NCI-H2196 treated with DMSO at 0.1 percent for 48 hours (cell line): ENCODE measurements around the gene PODXL.
"Not testable (repeated sequence)": the region's sequence is repeated elsewhere in the genome, so short reads cannot be mapped to it uniquely, and the experiment has no call there.

Experiments used
- DNase-seq: peaks from one replicate; lab custom pipeline; 2025; ENCODE audit not compliant: unreplicated experiment; lab: John Stamatoyannopoulos, UW

PODXL gene

DNA sequence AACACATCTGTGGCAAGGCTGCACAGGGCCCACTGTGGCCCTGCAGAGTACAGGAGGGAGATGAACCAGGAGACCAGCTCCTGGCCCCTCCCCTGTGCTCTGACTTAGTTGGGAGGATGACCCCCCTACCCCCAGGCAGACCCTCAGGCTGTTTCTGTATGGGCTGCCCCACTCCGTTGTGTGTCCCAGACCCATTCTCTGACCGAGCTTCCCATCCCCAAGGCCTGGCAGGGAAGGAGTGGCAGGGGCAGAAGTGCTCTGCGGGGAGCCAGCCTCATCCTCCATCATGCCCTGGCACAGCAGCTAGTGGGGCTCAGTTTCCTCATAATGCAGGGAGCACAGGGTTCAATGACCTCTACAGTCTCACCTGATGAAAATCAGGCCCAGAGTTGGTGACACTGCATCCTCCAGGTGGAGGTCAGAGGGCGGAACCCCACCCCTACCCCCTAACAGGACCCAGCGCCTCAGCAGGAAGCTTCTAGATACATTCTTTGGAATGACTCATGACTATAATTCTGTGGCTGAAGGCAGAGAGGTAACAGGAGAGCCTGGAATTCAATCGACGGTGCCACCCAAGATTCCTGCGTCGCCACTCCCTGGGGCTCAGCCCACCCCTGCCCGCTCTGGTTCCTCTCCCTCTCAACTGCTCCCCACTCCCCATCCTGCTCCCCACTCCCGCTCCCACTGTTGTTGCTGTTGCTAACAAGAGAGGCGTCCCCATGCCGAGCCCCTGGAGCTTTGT, 18.2 kb downstream of the PODXL start:
- DNase-seq, result no peak

- no peak for DNase-seq
These were observed 18.9 kb downstream of the PODXL start for GRCh38 chr7:131537571-131537978.

GRCh38 chr7:131536361-131536849, 20.0 kb downstream of the PODXL start:
- no peak for DNase-seq

DNA sequence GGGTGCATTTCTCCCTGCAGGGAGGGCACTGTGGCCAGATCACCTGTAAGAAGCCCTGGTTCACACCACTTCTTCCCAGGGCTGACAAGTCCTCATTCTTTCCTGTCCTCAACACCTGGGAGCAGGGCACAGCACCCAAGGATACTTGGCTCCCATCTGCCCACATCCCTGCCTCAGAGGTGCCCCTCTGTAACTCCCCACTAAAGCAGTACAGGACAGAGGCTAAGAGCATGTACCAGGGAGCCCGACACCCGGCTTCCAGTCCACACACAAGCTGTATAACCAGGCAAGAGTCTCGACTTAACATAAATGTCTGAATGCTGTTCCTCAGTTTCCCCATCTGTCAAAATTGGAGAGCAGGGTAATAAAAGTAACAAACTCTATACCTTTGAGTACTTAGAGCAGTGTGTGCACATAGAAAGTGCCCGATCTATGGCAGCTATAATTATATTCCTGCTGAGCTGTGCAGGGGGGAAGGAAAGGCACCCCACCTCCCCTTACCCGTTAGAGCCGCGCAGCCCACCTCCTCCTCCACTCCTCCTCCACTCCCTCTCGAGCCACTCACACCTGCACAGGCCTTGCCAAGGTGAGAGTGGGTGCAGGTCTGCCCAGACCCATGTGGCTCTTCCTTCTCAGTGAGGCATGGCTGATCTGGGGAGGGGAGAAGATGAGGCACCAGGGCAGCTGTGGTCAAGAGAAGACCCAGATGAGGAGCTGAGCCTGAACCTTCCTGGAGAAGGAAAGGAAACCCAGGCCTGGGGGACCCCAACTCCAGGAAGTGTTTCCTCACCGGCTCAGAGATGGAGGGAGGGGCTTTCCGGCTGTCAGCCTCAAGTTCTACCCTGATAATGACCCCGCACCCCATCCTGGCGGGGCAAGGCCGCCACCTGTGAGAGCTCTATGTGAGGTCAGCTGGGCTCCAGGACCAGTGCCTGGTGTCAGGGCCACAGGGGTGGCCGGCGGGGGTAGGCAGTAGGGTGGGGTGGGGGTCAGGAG, 22.6 kb downstream of the PODXL start:
- no peak for DNase-seq

DNA sequence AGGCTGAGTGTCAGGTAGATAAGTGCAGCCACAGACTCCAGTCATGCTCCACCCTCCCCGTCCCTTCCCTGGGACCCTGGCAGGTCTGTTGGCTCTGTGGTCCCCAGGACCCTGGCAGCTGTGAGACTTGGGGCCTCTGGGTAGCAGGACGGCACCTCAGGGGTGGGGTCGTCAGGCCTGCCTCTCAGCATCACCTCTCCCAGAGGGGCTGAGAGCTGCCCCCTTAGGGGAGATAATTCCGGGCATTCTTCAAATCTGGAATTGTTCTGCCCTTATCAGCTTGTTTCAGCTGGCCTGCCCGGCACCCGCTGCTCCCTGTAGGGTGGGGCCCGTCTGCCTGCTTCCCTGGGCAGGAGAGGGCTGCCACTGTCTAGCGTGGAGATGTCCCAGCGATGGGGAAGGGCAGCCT, 23.3 kb downstream of the PODXL start:
- DNase-seq, result no peak

GRCh38 chr7:131532570-131533091, 23.8 kb downstream of the PODXL start:
- DNase-seq, result no peak

GRCh38 chr7:131530137-131530536, 26.3 kb downstream of the PODXL start:
- no peak for DNase-seq

DNA sequence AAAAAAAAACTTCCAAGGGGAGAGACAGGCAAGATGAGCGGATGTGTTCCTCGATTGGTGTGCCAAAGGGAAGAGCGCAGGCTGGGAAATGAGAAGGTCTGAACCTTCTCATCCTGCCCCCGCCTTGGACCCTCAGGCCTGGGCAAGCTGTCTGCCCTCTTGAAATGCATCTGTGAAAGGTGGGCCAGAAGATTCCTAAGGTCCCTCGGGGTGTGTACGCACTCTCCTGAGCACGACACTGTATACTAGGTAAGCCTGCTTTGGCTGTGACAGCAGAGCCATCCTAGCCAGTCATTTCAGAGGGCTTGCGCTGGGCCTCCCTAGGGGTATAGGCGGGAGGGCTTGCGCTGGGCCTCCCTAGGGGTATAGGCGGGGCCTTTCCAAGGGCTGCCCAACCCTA, 26.8 kb downstream of the PODXL start:
- DNase-seq, result no peak

GRCh38 chr7:131529179-131529578, 27.2 kb downstream of the PODXL start:
- no peak for DNase-seq

GRCh38 chr7:131527456-131527855, 29.0 kb downstream of the PODXL start:
- DNase-seq, result no peak

- DNase-seq, result no peak
These were observed 30.6 kb downstream of the PODXL start for GRCh38 chr7:131525820-131526219.

GRCh38 chr7:131524703-131525102, 31.7 kb downstream of the PODXL start:
- DNase-seq, result no peak

GRCh38 chr7:131524115-131524514, 32.3 kb downstream of the PODXL start:
- DNase-seq, result no peak

- DNase-seq, result no peak
These were observed 34.0 kb downstream of the PODXL start for GRCh38 chr7:131522325-131522930.

- peak; percentile 22 for DNase-seq
These were observed 34.7 kb downstream of the PODXL start for GRCh38 chr7:131521651-131522163.

DNA sequence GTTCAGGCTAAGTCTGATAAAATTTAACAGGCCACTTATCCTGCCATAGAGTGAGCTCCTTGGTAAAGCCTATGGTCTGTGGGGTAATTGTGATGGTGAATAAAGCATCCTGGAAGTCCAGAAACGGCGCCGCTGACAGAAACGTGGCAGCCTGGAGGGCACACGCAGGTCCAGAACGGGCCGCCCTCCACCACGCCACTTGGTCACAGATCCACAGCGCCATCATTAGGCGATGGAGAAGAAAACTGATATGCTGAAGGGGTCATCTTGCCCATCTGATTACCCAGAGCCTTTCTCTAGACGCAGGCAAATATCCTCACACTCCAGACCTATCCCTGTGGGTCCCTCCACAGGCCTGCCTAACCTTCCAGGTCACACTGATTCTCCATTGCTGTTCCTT, 37.8 kb downstream of the PODXL start:
- no peak for DNase-seq

- DNase-seq, result no peak
These were observed 39.1 kb downstream of the PODXL start for GRCh38 chr7:131517218-131517923.

- DNase-seq, result not testable (repeated sequence)
These were observed 41.0 kb downstream of the PODXL start for GRCh38 chr7:131515471-131515870.

GRCh38 chr7:131513245-131514061, 43.0 kb downstream of the PODXL start:
- DNase-seq, result peak; percentile 76
